Testis (tissue), 2 donors: ENCODE data around the gene PRKCZ.

Experiments used
- POLR2A ChIP-seq: fragments of 450-650 bp; IDR thresholded peaks from one replicate; pipeline ENCODE4 v1.6.1; 2017; ENCODE audit warnings: antibody characterized with exemption, mild to moderate bottlenecking, moderate library complexity
- TF ChIP-seq, protein P1 (sequence below), 3 experiments: fragments of 450-650 bp in 2 of 3; fragments of 200-600 bp in 1 of 3; sonication (generic) in 1 of 3; IDR thresholded peaks; one replicate each; pipeline ENCODE4 v1.5.1; 2016 to 2019; ENCODE audit warnings: antibody characterized with exemption in 3 of 3, mild to moderate bottlenecking in 2 of 3, moderate library complexity in 1 of 3

GRCh38 chr1:2172012-2172411 lies 121.8 kb downstream of the PRKCZ start:
- TF ChIP-seq, protein P1, sequence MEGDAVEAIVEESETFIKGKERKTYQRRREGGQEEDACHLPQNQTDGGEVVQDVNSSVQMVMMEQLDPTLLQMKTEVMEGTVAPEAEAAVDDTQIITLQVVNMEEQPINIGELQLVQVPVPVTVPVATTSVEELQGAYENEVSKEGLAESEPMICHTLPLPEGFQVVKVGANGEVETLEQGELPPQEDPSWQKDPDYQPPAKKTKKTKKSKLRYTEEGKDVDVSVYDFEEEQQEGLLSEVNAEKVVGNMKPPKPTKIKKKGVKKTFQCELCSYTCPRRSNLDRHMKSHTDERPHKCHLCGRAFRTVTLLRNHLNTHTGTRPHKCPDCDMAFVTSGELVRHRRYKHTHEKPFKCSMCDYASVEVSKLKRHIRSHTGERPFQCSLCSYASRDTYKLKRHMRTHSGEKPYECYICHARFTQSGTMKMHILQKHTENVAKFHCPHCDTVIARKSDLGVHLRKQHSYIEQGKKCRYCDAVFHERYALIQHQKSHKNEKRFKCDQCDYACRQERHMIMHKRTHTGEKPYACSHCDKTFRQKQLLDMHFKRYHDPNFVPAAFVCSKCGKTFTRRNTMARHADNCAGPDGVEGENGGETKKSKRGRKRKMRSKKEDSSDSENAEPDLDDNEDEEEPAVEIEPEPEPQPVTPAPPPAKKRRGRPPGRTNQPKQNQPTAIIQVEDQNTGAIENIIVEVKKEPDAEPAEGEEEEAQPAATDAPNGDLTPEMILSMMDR (IDR thresholded peaks at IDR 0.05): no peak
- no peak for TF ChIP-seq POLR2A
